ENCODE data around the gene ASB11.
A peak's percentile ranks its signal among the peaks of the same experiment; 100 is the strongest.

ASB11 gene

GRCh38 chrX:15315509-15315908 is at the start of gene ASB11:
TSS of gene ASB11 (minus strand) at chrX:15315640. CDS start at chrX:15315605, 35 bp downstream.
- no peaks in the 10 kb centered on the region for H3K4me1 ChIP-seq (ENCODE audit: control insufficient read depth, insufficient read depth, low read length)
- no peaks in the 10 kb centered on the region for H3K36me3 ChIP-seq (ENCODE audit: control insufficient read depth, insufficient read depth, low read length)
- peaks cover 4% of the 10 kb centered on the region for H3K27me3 ChIP-seq (ENCODE audit: control insufficient read depth, insufficient read depth, low read length)
- H3K9me3 ChIP-seq (ENCODE audit: control insufficient read depth, low read length) = no peaks in the 10 kb centered on the region
- no peak within 1 kb of the TSS for H3K4me3 ChIP-seq (ENCODE audit: low read length)
- no peak within 1 kb of the TSS for H3K9ac ChIP-seq (ENCODE audit: low read length)

DNA sequence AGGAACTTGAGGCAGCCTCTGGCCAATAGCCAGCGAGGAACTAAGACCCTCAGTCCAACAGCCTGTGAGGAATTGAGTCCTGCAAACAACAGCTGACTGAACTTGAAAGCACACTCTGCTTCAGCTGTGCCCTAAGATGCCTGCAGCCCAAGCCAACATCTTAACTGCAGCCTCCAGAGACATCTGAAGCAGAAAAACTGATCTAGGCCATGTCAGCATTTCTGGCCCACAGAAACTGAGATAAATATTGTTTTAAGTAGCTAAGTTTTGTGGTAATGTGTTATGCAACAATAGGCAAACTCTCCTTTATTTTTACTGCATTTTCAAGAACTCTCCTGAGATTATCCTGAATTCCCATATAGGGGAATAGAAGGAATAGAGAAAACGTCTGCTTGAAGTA is 44.3 kb upstream of the ASB11 start:
- H3K27me3 ChIP-seq (ENCODE audit: control insufficient read depth, insufficient read depth, low read length) = no peaks in the 10 kb centered on the region
- H3K9me3 ChIP-seq (ENCODE audit: control insufficient read depth, low read length) = no peaks in the 10 kb centered on the region
- no peak overlapping the region for H3K4me3 ChIP-seq (ENCODE audit: low read length)
- H3K4me1 ChIP-seq (ENCODE audit: control insufficient read depth, insufficient read depth, low read length) = no peaks in the 10 kb centered on the region
- no peak overlapping the region for H3K9ac ChIP-seq (ENCODE audit: low read length)
- H3K36me3 ChIP-seq (ENCODE audit: control insufficient read depth, insufficient read depth, low read length) = no peaks in the 10 kb centered on the region

DNA sequence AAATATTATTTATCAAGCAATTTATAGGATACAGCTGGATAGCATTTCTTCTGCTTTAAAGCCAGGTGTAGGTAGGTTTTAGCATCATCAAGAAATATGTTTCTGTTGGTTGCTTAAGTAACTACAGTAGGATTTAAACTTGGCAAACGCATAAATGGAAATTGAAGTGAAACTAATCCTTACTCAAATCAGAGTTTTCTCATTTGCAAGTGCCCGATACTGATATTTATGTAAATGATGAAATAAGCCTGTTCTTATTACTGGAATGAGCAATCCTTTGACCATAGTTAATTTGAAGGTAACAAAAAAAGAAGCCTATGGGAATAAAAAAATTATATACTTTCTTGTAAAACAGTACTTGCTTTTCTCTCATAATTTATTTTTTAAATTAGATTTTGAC is 43.1 kb upstream of the ASB11 start:
- Histone ChIP-seq H3K4me1 (ENCODE audit: control insufficient read depth, insufficient read depth, low read length) (no peaks in the 10 kb centered on the region), H3K9ac (ENCODE audit: low read length) (no peak overlapping the region), H3K27me3 (ENCODE audit: control insufficient read depth, insufficient read depth, low read length) (no peaks in the 10 kb centered on the region), H3K36me3 (ENCODE audit: control insufficient read depth, insufficient read depth, low read length) (no peaks in the 10 kb centered on the region), H3K9me3 (ENCODE audit: control insufficient read depth, low read length) (no peaks in the 10 kb centered on the region), H3K4me3 (ENCODE audit: low read length) (no peak overlapping the region)

DNA sequence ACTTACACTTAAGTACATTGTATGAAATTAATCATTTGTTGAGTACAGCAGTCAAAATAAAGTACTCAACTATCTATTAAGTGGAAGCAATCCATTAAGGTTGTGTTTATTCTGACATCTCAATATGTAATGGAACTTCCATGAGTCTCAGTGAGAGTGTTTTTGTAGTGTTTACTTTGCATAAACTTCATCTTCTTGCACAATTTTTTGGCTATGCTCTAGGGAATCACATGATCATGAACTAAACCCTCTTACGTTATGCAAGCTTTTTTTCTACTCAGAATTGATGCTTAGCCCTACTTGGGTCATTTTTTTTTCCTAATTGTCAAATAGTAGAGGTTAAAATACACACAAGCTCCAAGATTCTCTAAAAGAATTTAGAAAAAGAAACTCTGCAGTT is 41.0 kb upstream of the ASB11 start:
- Histone ChIP-seq H3K27me3 (ENCODE audit: control insufficient read depth, insufficient read depth, low read length) (no peaks in the 10 kb centered on the region), H3K9ac (ENCODE audit: low read length) (no peak overlapping the region), H3K36me3 (ENCODE audit: control insufficient read depth, insufficient read depth, low read length) (no peaks in the 10 kb centered on the region), H3K4me1 (ENCODE audit: control insufficient read depth, insufficient read depth, low read length) (no peaks in the 10 kb centered on the region), H3K4me3 (ENCODE audit: low read length) (no peak overlapping the region), H3K9me3 (ENCODE audit: control insufficient read depth, low read length) (no peaks in the 10 kb centered on the region)

- Histone ChIP-seq H3K9ac (ENCODE audit: low read length) (no peak overlapping the region), H3K4me1 (ENCODE audit: control insufficient read depth, insufficient read depth, low read length) (no peaks in the 10 kb centered on the region), H3K4me3 (ENCODE audit: low read length) (no peak overlapping the region), H3K36me3 (ENCODE audit: control insufficient read depth, insufficient read depth, low read length) (no peaks in the 10 kb centered on the region), H3K9me3 (ENCODE audit: control insufficient read depth, low read length) (no peaks in the 10 kb centered on the region), H3K27me3 (ENCODE audit: control insufficient read depth, insufficient read depth, low read length) (no peaks in the 10 kb centered on the region)
These were observed 35.0 kb upstream of the ASB11 start for GRCh38 chrX:15350329-15350996.

DNA sequence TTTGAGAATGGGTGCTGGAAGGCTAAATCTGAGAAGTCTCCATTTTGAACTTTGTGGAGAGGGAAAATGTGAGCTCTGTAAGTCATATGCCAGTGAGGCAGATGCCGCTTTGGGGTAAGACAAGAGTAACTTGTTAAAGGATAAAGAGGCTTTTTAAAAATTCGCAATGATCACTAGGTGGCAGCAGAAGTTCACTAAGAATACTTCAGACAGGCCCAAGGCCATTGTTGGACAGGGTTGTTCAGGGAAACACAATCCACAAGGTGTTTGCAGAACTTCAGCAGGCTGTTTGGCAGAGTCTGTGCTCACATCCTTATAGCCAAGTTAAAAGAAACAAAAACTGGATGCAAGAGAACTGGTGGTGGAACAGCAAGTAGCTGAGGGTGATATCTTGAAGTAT is 33.6 kb upstream of the ASB11 start:
- Histone ChIP-seq H3K4me3 (ENCODE audit: low read length) (no peak overlapping the region), H3K36me3 (ENCODE audit: control insufficient read depth, insufficient read depth, low read length) (no peaks in the 10 kb centered on the region), H3K9me3 (ENCODE audit: control insufficient read depth, low read length) (no peaks in the 10 kb centered on the region), H3K9ac (ENCODE audit: low read length) (no peak overlapping the region), H3K4me1 (ENCODE audit: control insufficient read depth, insufficient read depth, low read length) (no peaks in the 10 kb centered on the region), H3K27me3 (ENCODE audit: control insufficient read depth, insufficient read depth, low read length) (no peaks in the 10 kb centered on the region)

GRCh38 chrX:15345976-15346375 is 30.5 kb upstream of the ASB11 start:
- H3K36me3 ChIP-seq (ENCODE audit: control insufficient read depth, insufficient read depth, low read length) = no peaks in the 10 kb centered on the region
- no peak overlapping the region for H3K4me3 ChIP-seq (ENCODE audit: low read length)
- H3K4me1 ChIP-seq (ENCODE audit: control insufficient read depth, insufficient read depth, low read length) = no peaks in the 10 kb centered on the region
- no peak overlapping the region for H3K9ac ChIP-seq (ENCODE audit: low read length)
- H3K9me3 ChIP-seq (ENCODE audit: control insufficient read depth, low read length) = no peaks in the 10 kb centered on the region
- no peaks in the 10 kb centered on the region for H3K27me3 ChIP-seq (ENCODE audit: control insufficient read depth, insufficient read depth, low read length)

DNA sequence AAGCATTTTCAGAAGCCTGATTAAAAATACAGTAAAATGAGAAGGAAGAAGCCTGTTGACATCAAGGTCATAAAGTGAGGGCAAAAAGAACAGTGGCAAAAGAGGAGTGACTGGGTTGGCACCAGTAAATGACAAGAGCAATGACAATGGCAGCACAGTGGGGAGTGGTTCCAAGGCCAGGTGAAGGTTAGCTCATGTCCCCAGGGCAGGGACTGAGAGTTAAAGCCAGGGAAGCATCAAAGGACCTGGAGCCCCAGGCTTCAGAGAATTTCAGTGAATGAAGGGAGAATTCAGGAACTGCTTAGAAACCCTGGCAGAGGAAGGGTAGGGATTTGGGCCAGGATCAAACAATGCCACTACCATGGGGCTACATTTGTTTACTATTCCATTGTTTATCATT is 28.7 kb upstream of the ASB11 start:
- Histone ChIP-seq H3K36me3 (ENCODE audit: control insufficient read depth, insufficient read depth, low read length) (no peaks in the 10 kb centered on the region), H3K4me1 (ENCODE audit: control insufficient read depth, insufficient read depth, low read length) (no peaks in the 10 kb centered on the region), H3K9ac (ENCODE audit: low read length) (no peak overlapping the region), H3K9me3 (ENCODE audit: control insufficient read depth, low read length) (no peaks in the 10 kb centered on the region), H3K4me3 (ENCODE audit: low read length) (no peak overlapping the region), H3K27me3 (ENCODE audit: control insufficient read depth, insufficient read depth, low read length) (no peaks in the 10 kb centered on the region)

- Histone ChIP-seq H3K9me3 (ENCODE audit: control insufficient read depth, low read length) (no peaks in the 10 kb centered on the region), H3K9ac (ENCODE audit: low read length) (no peak overlapping the region), H3K4me1 (ENCODE audit: control insufficient read depth, insufficient read depth, low read length) (no peaks in the 10 kb centered on the region), H3K4me3 (ENCODE audit: low read length) (no peak overlapping the region), H3K27me3 (ENCODE audit: control insufficient read depth, insufficient read depth, low read length) (no peaks in the 10 kb centered on the region), H3K36me3 (ENCODE audit: control insufficient read depth, insufficient read depth, low read length) (no peaks in the 10 kb centered on the region)
These were observed 27.6 kb upstream of the ASB11 start for GRCh38 chrX:15343075-15343476.

DNA sequence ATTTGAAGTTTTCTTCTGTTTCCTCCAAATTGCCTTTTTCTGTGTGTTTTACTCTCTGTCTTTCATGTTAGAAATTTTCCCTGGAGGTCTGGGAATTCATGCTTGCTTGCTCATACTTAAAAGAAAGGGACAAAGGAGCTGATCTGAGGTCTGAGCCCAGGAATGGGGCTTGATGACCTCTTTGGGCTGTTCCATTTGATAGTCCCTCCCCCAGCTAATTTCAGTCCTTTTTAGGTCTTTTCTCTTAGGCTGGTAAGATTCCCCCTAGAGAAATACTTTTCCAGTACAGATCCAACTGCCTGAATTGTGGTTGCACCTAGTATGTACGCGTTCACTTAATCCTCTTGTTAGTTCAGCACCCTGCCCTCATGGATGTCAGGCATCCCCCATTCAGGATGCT is 25.4 kb upstream of the ASB11 start:
- Histone ChIP-seq H3K4me3 (ENCODE audit: low read length) (no peak overlapping the region), H3K36me3 (ENCODE audit: control insufficient read depth, insufficient read depth, low read length) (no peaks in the 10 kb centered on the region), H3K9ac (ENCODE audit: low read length) (no peak overlapping the region), H3K9me3 (ENCODE audit: control insufficient read depth, low read length) (no peaks in the 10 kb centered on the region), H3K4me1 (ENCODE audit: control insufficient read depth, insufficient read depth, low read length) (no peaks in the 10 kb centered on the region), H3K27me3 (ENCODE audit: control insufficient read depth, insufficient read depth, low read length) (no peaks in the 10 kb centered on the region)

DNA sequence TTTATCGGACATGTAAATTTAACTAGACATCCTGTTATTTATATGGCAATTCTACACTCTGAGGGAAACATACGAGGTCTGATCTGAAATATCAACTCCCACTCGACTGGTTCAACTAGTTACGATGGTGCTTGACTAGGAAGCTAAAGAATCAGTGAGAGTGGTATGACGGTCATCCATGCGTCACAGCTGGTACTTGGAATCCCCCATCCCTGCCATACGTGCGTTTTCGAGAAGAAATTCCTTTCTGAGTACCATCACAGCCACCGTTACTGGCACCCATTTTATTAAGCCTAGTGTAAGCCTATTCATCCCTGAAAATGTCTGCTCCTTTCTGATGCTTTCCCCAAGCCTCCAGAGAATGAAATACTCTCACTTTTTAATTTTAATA is 20.6 kb upstream of the ASB11 start:
- no peak overlapping the region for H3K4me3 ChIP-seq (ENCODE audit: low read length)
- H3K4me1 ChIP-seq (ENCODE audit: control insufficient read depth, insufficient read depth, low read length) = no peaks in the 10 kb centered on the region
- no peaks in the 10 kb centered on the region for H3K27me3 ChIP-seq (ENCODE audit: control insufficient read depth, insufficient read depth, low read length)
- no peaks in the 10 kb centered on the region for H3K9me3 ChIP-seq (ENCODE audit: control insufficient read depth, low read length)
- H3K36me3 ChIP-seq (ENCODE audit: control insufficient read depth, insufficient read depth, low read length) = no peaks in the 10 kb centered on the region
- peak overlapping the region; percentile 57 for H3K9ac ChIP-seq (ENCODE audit: low read length)

- Histone ChIP-seq H3K4me3 (ENCODE audit: low read length) (peak within 1 kb of the TSS; percentile 10), H3K9me3 (ENCODE audit: control insufficient read depth, low read length) (no peaks in the 10 kb centered on the region), H3K4me1 (ENCODE audit: control insufficient read depth, insufficient read depth, low read length) (no peaks in the 10 kb centered on the region), H3K27me3 (ENCODE audit: control insufficient read depth, insufficient read depth, low read length) (no peaks in the 10 kb centered on the region), H3K36me3 (ENCODE audit: control insufficient read depth, insufficient read depth, low read length) (no peaks in the 10 kb centered on the region), H3K9ac (ENCODE audit: low read length) (peak within 1 kb of the TSS; percentile 85)
These were observed 19.9 kb upstream of the ASB11 start, which contains the start of gene PIGA for GRCh38 chrX:15335135-15336022. TSS of gene PIGA (minus strand) at chrX:15335523. CDS start at chrX:15331930, 3,593 bp downstream.

Data from mucosa of stomach (tissue), 1 donor.